GM19372 (cell line): Measurements from ENCODE around the gene CIAO3.

ENCODE experiments used
- ATAC-seq: cut with Tn5 transposase; IDR thresholded peaks from one replicate; pipeline ENCODE4 v1.9.1; 2021; ENCODE audit warnings: mild to moderate bottlenecking, low read depth, moderate library complexity; ENCODE audit not compliant: unreplicated experiment

The CIAO3 gene

GRCh38 chr16:725463-726187, 15.2 kb downstream of the CIAO3 start:
- no peak for ATAC-seq

GRCh38 chr16:725041-725376, 15.8 kb downstream of the CIAO3 start:
- no peak for ATAC-seq

- ATAC-seq: no peak
Observed at GRCh38 chr16:724188-725040, 16.4 kb downstream of the CIAO3 start.

GRCh38 chr16:723695-724094, 17.1 kb downstream of the CIAO3 start:
- no peak for ATAC-seq

GRCh38 chr16:722835-723633, 17.8 kb downstream of the CIAO3 start:
- no peak for ATAC-seq

GRCh38 chr16:721765-722540, 18.8 kb downstream of the CIAO3 start:
- ATAC-seq: no peak

- ATAC-seq: peak; percentile 74
Observed at GRCh38 chr16:720990-721764, 19.6 kb downstream of the CIAO3 start, which contains the start of gene ANTKMT. Gene ANTKMT, plus strand, starts transcription at chr16:721146. Its CDS starts 129 bp downstream, at chr16:721275.

GRCh38 chr16:720447-720989, 20.3 kb downstream of the CIAO3 start:
- peak; percentile 19 for ATAC-seq

GRCh38 chr16:719815-720446, 20.9 kb downstream of the CIAO3 start:
- no peak for ATAC-seq

- ATAC-seq: no peak
Observed at GRCh38 chr16:718922-719321, 21.9 kb downstream of the CIAO3 start.

GRCh38 chr16:718389-718788, 22.4 kb downstream of the CIAO3 start:
- no peak for ATAC-seq

GRCh38 chr16:717450-718245, 23.1 kb downstream of the CIAO3 start:
- no peak for ATAC-seq

- ATAC-seq: no peak
Observed at GRCh38 chr16:716768-717325, 23.9 kb downstream of the CIAO3 start.

GRCh38 chr16:716200-716568, 24.6 kb downstream of the CIAO3 start:
- no peak for ATAC-seq

- ATAC-seq: peak; percentile 16
Observed at GRCh38 chr16:715477-716199, 25.2 kb downstream of the CIAO3 start.

- ATAC-seq: peak; percentile 69
Observed at GRCh38 chr16:714558-715476, 26.0 kb downstream of the CIAO3 start, which contains the start of gene METRN. Gene METRN, plus strand, starts transcription at chr16:715118. Its CDS starts 172 bp downstream, at chr16:715290.
